Measurements from ENCODE around the gene PEX7.

Gene PEX7

DNA sequence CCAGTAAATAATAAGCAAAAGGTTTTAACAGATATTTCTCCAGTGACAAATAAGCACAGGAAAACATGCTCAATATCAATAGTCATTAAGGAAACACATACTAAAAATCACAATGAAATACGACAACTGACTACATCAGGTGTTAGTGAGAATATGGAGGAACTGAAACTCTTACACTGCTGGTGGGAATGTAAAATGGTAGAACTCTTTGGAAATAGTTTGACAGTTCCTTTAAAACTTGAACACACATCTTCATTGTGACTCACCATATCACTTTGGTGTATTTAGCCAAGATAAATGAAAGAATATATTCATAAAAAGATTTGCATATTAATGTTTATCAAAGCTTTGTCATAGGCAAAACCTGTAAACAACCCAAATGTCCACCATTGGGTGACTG, 18.8 kb upstream of the PEX7 start:
- H3K36me3 ChIP-seq (ENCODE audit: control insufficient read depth in 1 of 2, insufficient read depth in 2 of 2, low read depth in 1 of 2, low read length in 2 of 2): no peaks in the 10 kb centered on the region
- H2BK5ac ChIP-seq (ENCODE audit: low read depth, low read length, poor library complexity, severe bottlenecking): no peak overlapping the region
- H3K9me3 ChIP-seq (ENCODE audit: control insufficient read depth, low read length): peaks cover under 1% of the 10 kb centered on the region
- H3K4ac ChIP-seq (ENCODE audit: low read depth in 1 of 2, low read length in 2 of 2): no peak overlapping the region
- no peak for DNase-seq
- no peak overlapping the region for H4K8ac ChIP-seq (ENCODE audit: low read length)
- H3K27ac ChIP-seq (ENCODE audit: low read length, poor library complexity, severe bottlenecking): no peak overlapping the region
- no peak overlapping the region for H3K4me3 ChIP-seq (ENCODE audit: insufficient read depth in 1 of 2, low read depth in 1 of 2, low read length in 2 of 2)
- no peaks in the 10 kb centered on the region for H3K79me1 ChIP-seq (replicated peaks; ENCODE audit: low read length, poor library complexity, severe bottlenecking)
- H3K14ac ChIP-seq (ENCODE audit: low read length in 2 of 2): no peak overlapping the region
- H2BK15ac ChIP-seq (ENCODE audit: low read depth, poor library complexity, severe bottlenecking): no peak overlapping the region
- no peaks in the 10 kb centered on the region for H3K27me3 ChIP-seq (ENCODE audit: control insufficient read depth in 1 of 2, insufficient read depth in 1 of 2, low read length in 2 of 2)
- no peak overlapping the region for H2AK5ac ChIP-seq (ENCODE audit: low read length, severe bottlenecking)
- no peak overlapping the region for H4K91ac ChIP-seq (ENCODE audit: low read length)
- no peak overlapping the region for H3K18ac ChIP-seq (ENCODE audit: low read depth in 1 of 2, low read length in 2 of 2)
- H2BK12ac ChIP-seq (ENCODE audit: low read length in 2 of 2): no peak overlapping the region
- H3K23ac ChIP-seq (ENCODE audit: low read length in 2 of 2): no peak overlapping the region
- H3K4me1 ChIP-seq (ENCODE audit: control insufficient read depth, insufficient read depth, low read depth, low read length): no peaks in the 10 kb centered on the region
- WGBS: 100% methylated on average over 1 of the region's 1 CpG
- H2AFZ ChIP-seq (ENCODE audit: low read depth, low read length): no peak overlapping the region
- H3K9ac ChIP-seq (ENCODE audit: low read length): no peak overlapping the region
- no peak overlapping the region for H2BK120ac ChIP-seq (ENCODE audit: low read depth, low read length)
- H3K4me2 ChIP-seq (ENCODE audit: low read length, poor library complexity, severe bottlenecking): no peak overlapping the region

DNA sequence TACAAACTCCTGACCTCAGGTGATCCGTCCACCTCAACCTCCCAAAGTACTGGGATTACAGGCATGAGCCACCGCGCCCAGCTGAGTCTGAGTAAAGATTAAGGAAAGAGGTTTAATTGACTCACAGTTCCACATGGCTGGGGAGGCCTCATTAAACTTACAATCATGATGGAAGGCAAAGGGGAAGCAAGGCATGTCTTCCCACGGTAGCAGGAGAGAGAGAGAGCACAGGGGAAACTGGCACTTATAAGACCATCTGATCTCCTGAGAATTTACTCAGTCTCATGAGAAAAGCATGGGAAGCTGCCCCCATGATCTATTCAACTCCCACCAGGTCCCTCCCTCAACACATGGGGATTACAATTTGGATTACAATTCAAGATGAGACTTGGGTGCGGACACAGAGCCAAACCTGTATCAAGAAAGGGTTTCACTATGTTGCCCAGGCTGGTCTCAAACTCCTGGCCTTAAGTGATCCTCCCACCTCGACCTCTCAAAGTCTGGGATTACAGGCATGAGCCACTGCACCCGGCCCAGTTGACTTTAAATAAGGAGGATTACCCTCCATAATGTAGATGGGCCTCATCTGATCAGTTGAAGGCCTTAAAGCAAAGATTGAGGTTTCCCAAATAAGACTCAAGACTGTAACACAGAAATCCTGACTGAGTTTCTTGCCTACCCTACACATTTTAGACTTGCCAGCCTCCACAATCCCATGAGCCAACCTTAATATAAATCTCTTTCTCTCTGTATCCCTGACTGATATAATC, 13.1 kb upstream of the PEX7 start:
- no peak overlapping the region for H3K4me3 ChIP-seq (ENCODE audit: insufficient read depth in 1 of 2, low read depth in 1 of 2, low read length in 2 of 2)
- no peak overlapping the region for H2AK5ac ChIP-seq (ENCODE audit: low read length, severe bottlenecking)
- no peak overlapping the region for H3K4ac ChIP-seq (ENCODE audit: low read depth in 1 of 2, low read length in 2 of 2)
- no peaks in the 10 kb centered on the region for H3K27me3 ChIP-seq (ENCODE audit: control insufficient read depth in 1 of 2, insufficient read depth in 1 of 2, low read length in 2 of 2)
- no peak overlapping the region for H4K8ac ChIP-seq (ENCODE audit: low read length)
- H3K79me1 ChIP-seq (replicated peaks; ENCODE audit: low read length, poor library complexity, severe bottlenecking): no peaks in the 10 kb centered on the region
- WGBS: 87% methylated on average over 7 of the region's 7 CpGs
- H3K4me2 ChIP-seq (ENCODE audit: low read length, poor library complexity, severe bottlenecking): no peak overlapping the region
- no peaks in the 10 kb centered on the region for H3K36me3 ChIP-seq (ENCODE audit: control insufficient read depth in 1 of 2, insufficient read depth in 2 of 2, low read depth in 1 of 2, low read length in 2 of 2)
- H3K9ac ChIP-seq (ENCODE audit: low read length): no peak overlapping the region
- H3K18ac ChIP-seq (ENCODE audit: low read depth in 1 of 2, low read length in 2 of 2): no peak overlapping the region
- no peak overlapping the region for H2AFZ ChIP-seq (ENCODE audit: low read depth, low read length)
- H2BK15ac ChIP-seq (ENCODE audit: low read depth, poor library complexity, severe bottlenecking): no peak overlapping the region
- H3K9me3 ChIP-seq (ENCODE audit: control insufficient read depth, low read length): no peaks in the 10 kb centered on the region
- H2BK5ac ChIP-seq (ENCODE audit: low read depth, low read length, poor library complexity, severe bottlenecking): no peak overlapping the region
- no peak overlapping the region for H3K14ac ChIP-seq (ENCODE audit: low read length in 2 of 2)
- DNase-seq: no peak
- no peak overlapping the region for H3K27ac ChIP-seq (ENCODE audit: low read length, poor library complexity, severe bottlenecking)
- H2BK12ac ChIP-seq (ENCODE audit: low read length in 2 of 2): no peak overlapping the region
- no peaks in the 10 kb centered on the region for H3K4me1 ChIP-seq (ENCODE audit: control insufficient read depth, insufficient read depth, low read depth, low read length)
- H3K23ac ChIP-seq (ENCODE audit: low read length in 2 of 2): no peak overlapping the region
- H4K91ac ChIP-seq (ENCODE audit: low read length): no peak overlapping the region
- no peak overlapping the region for H2BK120ac ChIP-seq (ENCODE audit: low read depth, low read length)

DNA sequence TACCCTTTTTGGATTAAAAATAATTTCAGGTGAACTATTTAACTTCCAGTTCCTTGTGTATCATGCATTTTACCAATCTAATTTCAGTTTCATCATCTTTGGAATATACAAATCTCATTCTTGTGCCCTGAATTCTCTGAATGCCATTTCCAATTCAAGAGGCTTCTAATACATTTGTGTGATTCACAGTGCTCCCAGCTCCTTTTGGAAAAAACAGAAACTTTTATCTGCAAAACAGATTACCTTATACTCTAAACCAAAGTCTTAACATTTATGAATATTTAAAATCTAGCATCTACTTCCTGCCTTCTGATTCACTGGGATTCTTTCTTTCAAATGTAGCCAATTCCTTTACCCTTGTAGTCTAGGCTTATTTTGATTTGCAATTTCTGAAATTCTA, 11.1 kb upstream of the PEX7 start:
- Histone ChIP-seq H4K8ac (ENCODE audit: low read length) (no peak overlapping the region), H4K91ac (ENCODE audit: low read length) (no peak overlapping the region), H2AFZ (ENCODE audit: low read depth, low read length) (no peak overlapping the region), H3K14ac (ENCODE audit: low read length in 2 of 2) (no peak overlapping the region), H3K4ac (ENCODE audit: low read depth in 1 of 2, low read length in 2 of 2) (no peak overlapping the region), H3K27ac (ENCODE audit: low read length, poor library complexity, severe bottlenecking) (no peak overlapping the region), H3K4me2 (ENCODE audit: low read length, poor library complexity, severe bottlenecking) (no peak overlapping the region), H2BK15ac (ENCODE audit: low read depth, poor library complexity, severe bottlenecking) (no peak overlapping the region), H3K27me3 (ENCODE audit: control insufficient read depth in 1 of 2, insufficient read depth in 1 of 2, low read length in 2 of 2) (no peaks in the 10 kb centered on the region), H3K79me1 (replicated peaks; ENCODE audit: low read length, poor library complexity, severe bottlenecking) (no peaks in the 10 kb centered on the region), H3K18ac (ENCODE audit: low read depth in 1 of 2, low read length in 2 of 2) (no peak overlapping the region), H2BK120ac (ENCODE audit: low read depth, low read length) (no peak overlapping the region), H2BK12ac (ENCODE audit: low read length in 2 of 2) (no peak overlapping the region), H3K23ac (ENCODE audit: low read length in 2 of 2) (no peak overlapping the region), H3K36me3 (ENCODE audit: control insufficient read depth in 1 of 2, insufficient read depth in 2 of 2, low read depth in 1 of 2, low read length in 2 of 2) (no peaks in the 10 kb centered on the region), H2AK5ac (ENCODE audit: low read length, severe bottlenecking) (no peak overlapping the region), H3K9ac (ENCODE audit: low read length) (no peak overlapping the region), H3K4me3 (ENCODE audit: insufficient read depth in 1 of 2, low read depth in 1 of 2, low read length in 2 of 2) (no peak overlapping the region), H3K9me3 (ENCODE audit: control insufficient read depth, low read length) (no peaks in the 10 kb centered on the region), H2BK5ac (ENCODE audit: low read depth, low read length, poor library complexity, severe bottlenecking) (no peak overlapping the region), H3K4me1 (ENCODE audit: control insufficient read depth, insufficient read depth, low read depth, low read length) (no peaks in the 10 kb centered on the region)
- DNase-seq: no peak

GRCh38 chr6:136812174-136812573, 10.2 kb upstream of the PEX7 start:
- Histone ChIP-seq H3K36me3 (ENCODE audit: control insufficient read depth in 1 of 2, insufficient read depth in 2 of 2, low read depth in 1 of 2, low read length in 2 of 2) (no peaks in the 10 kb centered on the region), H3K4me3 (ENCODE audit: insufficient read depth in 1 of 2, low read depth in 1 of 2, low read length in 2 of 2) (no peak overlapping the region), H3K4me2 (ENCODE audit: low read length, poor library complexity, severe bottlenecking) (no peak overlapping the region), H3K23ac (ENCODE audit: low read length in 2 of 2) (no peak overlapping the region), H3K9ac (ENCODE audit: low read length) (no peak overlapping the region), H3K18ac (ENCODE audit: low read depth in 1 of 2, low read length in 2 of 2) (no peak overlapping the region), H2AFZ (ENCODE audit: low read depth, low read length) (peak overlapping the region; percentile 4), H4K91ac (ENCODE audit: low read length) (no peak overlapping the region), H3K27ac (ENCODE audit: low read length, poor library complexity, severe bottlenecking) (no peak overlapping the region), H2BK5ac (ENCODE audit: low read depth, low read length, poor library complexity, severe bottlenecking) (no peak overlapping the region), H3K79me1 (replicated peaks; ENCODE audit: low read length, poor library complexity, severe bottlenecking) (no peaks in the 10 kb centered on the region), H3K4me1 (ENCODE audit: control insufficient read depth, insufficient read depth, low read depth, low read length) (no peaks in the 10 kb centered on the region), H2BK15ac (ENCODE audit: low read depth, poor library complexity, severe bottlenecking) (no peak overlapping the region), H2BK120ac (ENCODE audit: low read depth, low read length) (no peak overlapping the region), H3K27me3 (ENCODE audit: control insufficient read depth in 1 of 2, insufficient read depth in 1 of 2, low read length in 2 of 2) (no peaks in the 10 kb centered on the region), H2BK12ac (ENCODE audit: low read length in 2 of 2) (no peak overlapping the region), H2AK5ac (ENCODE audit: low read length, severe bottlenecking) (no peak overlapping the region), H3K9me3 (ENCODE audit: control insufficient read depth, low read length) (no peaks in the 10 kb centered on the region), H3K4ac (ENCODE audit: low read depth in 1 of 2, low read length in 2 of 2) (no peak overlapping the region), H3K14ac (ENCODE audit: low read length in 2 of 2) (no peak overlapping the region), H4K8ac (ENCODE audit: low read length) (no peak overlapping the region)
- 97% methylated on average over 2 of the region's 2 CpGs for WGBS
- peak; percentile 21 for DNase-seq
